DND-41 (cell line): Measurements from ENCODE around the gene GRID2.
A peak's percentile ranks its signal among the peaks of the same experiment; 100 is the strongest.

Experiments
- CTCF ChIP-seq: IDR thresholded peaks from 2 replicates; pipeline ENCODE4 v1.5.1; 2012; ENCODE audit warnings: borderline replicate concordance, low read length, moderate library complexity, mild to moderate bottlenecking; ENCODE audit not compliant: poor library complexity, severe bottlenecking; ENCODE audit errors: extremely low read depth
- EZH2 ChIP-seq: IDR thresholded peaks from 3 replicates; pipeline ENCODE4 v1.6.1; 2012; ENCODE audit warnings: borderline replicate concordance, low read depth, mild to moderate bottlenecking, moderate library complexity, low read length, inconsistent platforms; ENCODE audit not compliant: severe bottlenecking

- TF ChIP-seq CTCF (peak; percentile 91), EZH2 (no peak)
These were observed 1487.9 kb downstream of the GRID2 start for GRCh38 chr4:93791570-93792195.
